Measurements from ENCODE around the gene ANTKMT. TPM values are rescaled to one million over a fixed set of nuclear protein-coding genes. Genes with fewer than 3 reads are reported as not detected.

The ANTKMT gene
- total RNA-seq, 2 experiments from 2014 or later: 8.1 TPM

GRCh38 chr16:768428-768827 lies 47.5 kb downstream of the ANTKMT start:
- peak in 1 of 14 experiments; percentile 19 for DNase-seq
- Histone ChIP-seq H3K36me3 (ENCODE audit: insufficient read depth, low read length) (no peaks in the 10 kb centered on the region), H3K9me3 (ENCODE audit: control insufficient read depth in 1 of 2, insufficient read depth in 1 of 2, low read length in 2 of 2) (no peaks in the 10 kb centered on the region), H3K27ac (ENCODE audit: low read depth in 1 of 2, low read length in 2 of 2) (no peak overlapping the region), H3K4me3 (ENCODE audit: low read length) (no peak overlapping the region), H3K4me1 (ENCODE audit: insufficient read depth, low read length) (no peaks in the 10 kb centered on the region), H3K27me3 (ENCODE audit: control insufficient read depth in 1 of 2, insufficient read depth in 2 of 2, low read length in 2 of 2) (peaks cover 0 to 2% of the 10 kb centered on the region in 2 experiments)
- ChIA-PET CTCF (no interaction called here), POLR2A (no interaction called here)
- intact Hi-C loops (cut with DNase I, micrococcal nuclease): no loop called here
- no peaks in the 10 kb centered on the region for H3K36me3 Mint-ChIP-seq (ENCODE audit: low read depth)
- no peaks in the 10 kb centered on the region for H3K9me3 Mint-ChIP-seq
- TF ChIP-seq CTCF (IDR thresholded peaks at IDR 0.05): no peak
- no peaks in the 10 kb centered on the region for H3K4me1 Mint-ChIP-seq (ENCODE audit: low read depth)
- no peak for ATAC-seq (ENCODE audit: poor library complexity)
- H3K27me3 Mint-ChIP-seq: no peaks in the 10 kb centered on the region
- no peak overlapping the region for H3K27ac Mint-ChIP-seq
- no peak overlapping the region for H3K4me3 Mint-ChIP-seq

- Mint-ChIP-seq H3K27me3 (no peaks in the 10 kb centered on the region), H3K27ac (no peak overlapping the region), H3K9me3 (no peaks in the 10 kb centered on the region), H3K4me3 (no peak overlapping the region), H3K36me3 (ENCODE audit: low read depth) (no peaks in the 10 kb centered on the region), H3K4me1 (ENCODE audit: low read depth) (no peaks in the 10 kb centered on the region)
- H3K27me3 ChIP-seq (ENCODE audit: control insufficient read depth in 1 of 2, insufficient read depth in 2 of 2, low read length in 2 of 2): peaks cover 0 to 2% of the 10 kb centered on the region in 2 experiments
- no peaks in the 10 kb centered on the region for H3K9me3 ChIP-seq (ENCODE audit: control insufficient read depth in 1 of 2, insufficient read depth in 1 of 2, low read length in 2 of 2)
- ChIA-PET CTCF (no interaction called here), POLR2A (no interaction called here)
- H3K27ac ChIP-seq (ENCODE audit: low read depth in 1 of 2, low read length in 2 of 2): no peak overlapping the region
- no peaks in the 10 kb centered on the region for H3K4me1 ChIP-seq (ENCODE audit: insufficient read depth, low read length)
- no peak for ATAC-seq (ENCODE audit: poor library complexity)
- intact Hi-C loops (cut with DNase I, micrococcal nuclease): no loop called here
- no peak for TF ChIP-seq CTCF (IDR thresholded peaks at IDR 0.05)
- no peak overlapping the region for H3K4me3 ChIP-seq (ENCODE audit: low read length)
- no peaks in the 10 kb centered on the region for H3K36me3 ChIP-seq (ENCODE audit: insufficient read depth, low read length)
- DNase-seq: peak in 1 of 14 experiments; percentile 7
Measured at GRCh38 chr16:769184-769784, 48.3 kb downstream of the ANTKMT start.

GRCh38 chr16:769934-770333 lies 49.0 kb downstream of the ANTKMT start:
- no peaks in the 10 kb centered on the region for H3K4me1 Mint-ChIP-seq (ENCODE audit: low read depth)
- Histone ChIP-seq H3K36me3 (ENCODE audit: insufficient read depth, low read length) (no peaks in the 10 kb centered on the region), H3K9me3 (ENCODE audit: control insufficient read depth in 1 of 2, insufficient read depth in 1 of 2, low read length in 2 of 2) (no peaks in the 10 kb centered on the region), H3K4me1 (ENCODE audit: insufficient read depth, low read length) (no peaks in the 10 kb centered on the region), H3K27me3 (ENCODE audit: control insufficient read depth in 1 of 2, insufficient read depth in 2 of 2, low read length in 2 of 2) (peaks cover 0 to 2% of the 10 kb centered on the region in 2 experiments), H3K4me3 (ENCODE audit: low read length) (no peak overlapping the region), H3K27ac (ENCODE audit: low read depth in 1 of 2, low read length in 2 of 2) (no peak overlapping the region)
- TF ChIP-seq CTCF (IDR thresholded peaks at IDR 0.05): no peak
- H3K27ac Mint-ChIP-seq: no peak overlapping the region
- H3K9me3 Mint-ChIP-seq: no peaks in the 10 kb centered on the region
- H3K36me3 Mint-ChIP-seq (ENCODE audit: low read depth): no peaks in the 10 kb centered on the region
- no peak for ATAC-seq (ENCODE audit: poor library complexity)
- POLR2A ChIA-PET: no interaction called here
- no peaks in the 10 kb centered on the region for H3K27me3 Mint-ChIP-seq
- CTCF ChIA-PET: no interaction called here
- H3K4me3 Mint-ChIP-seq: no peak overlapping the region
- peak in 1 of 14 experiments; percentile 11 for DNase-seq
- intact Hi-C loops (cut with DNase I, micrococcal nuclease): no loop called here
